C4-2B (cell line): ENCODE results near the gene ASTN1.

ENCODE experiments used
- CTCF ChIP-seq: fragments of 450-650 bp; conservative IDR thresholded peaks from 2 replicates; pipeline ENCODE4 v1.5.1; 2017; ENCODE audit warnings: mild to moderate bottlenecking
- ZFX ChIP-seq: fragments of 450-650 bp; IDR thresholded peaks from 2 replicates; pipeline ENCODE4 v1.6.1; 2017

GRCh38 chr1:177122461-177123251, 41.9 kb downstream of the ASTN1 start:
- TF ChIP-seq CTCF = no peak
- TF ChIP-seq ZFX = no peak
